GM19324 (cell line): ENCODE measurements around the gene SREK1.

Source experiments
- ATAC-seq: cut with Tn5 transposase; IDR thresholded peaks from one replicate; pipeline ENCODE4 v1.9.1; 2021; ENCODE audit warnings: mild to moderate bottlenecking, moderate library complexity; ENCODE audit not compliant: unreplicated experiment, low FRiP score

Gene SREK1

GRCh38 chr5:66161356-66161755, 17.3 kb downstream of the SREK1 start:
- ATAC-seq, result no peak

GRCh38 chr5:66164044-66164790, 20.1 kb downstream of the SREK1 start:
- ATAC-seq, result no peak

- ATAC-seq, result no peak
Observed at GRCh38 chr5:66168226-66168625, 24.1 kb downstream of the SREK1 start.

GRCh38 chr5:66169534-66169933, 25.4 kb downstream of the SREK1 start:
- no peak for ATAC-seq

GRCh38 chr5:66170195-66170919, 26.3 kb downstream of the SREK1 start:
- ATAC-seq, result no peak

GRCh38 chr5:66171349-66172344, 27.5 kb downstream of the SREK1 start:
- no peak for ATAC-seq

GRCh38 chr5:66174338-66174737, 30.2 kb downstream of the SREK1 start:
- ATAC-seq, result no peak

GRCh38 chr5:66178799-66179198, 34.7 kb downstream of the SREK1 start:
- no peak for ATAC-seq

GRCh38 chr5:66179297-66180051, 35.4 kb downstream of the SREK1 start:
- no peak for ATAC-seq

GRCh38 chr5:66180282-66181155, 36.4 kb downstream of the SREK1 start:
- ATAC-seq, result no peak

GRCh38 chr5:66186108-66186507, 42.0 kb downstream of the SREK1 start:
- ATAC-seq, result no peak

- no peak for ATAC-seq
Observed at GRCh38 chr5:66193419-66193818, 49.3 kb downstream of the SREK1 start.

- ATAC-seq, result no peak
Observed at GRCh38 chr5:66197764-66198405, 53.8 kb downstream of the SREK1 start.

GRCh38 chr5:66198837-66199236, 54.7 kb downstream of the SREK1 start:
- no peak for ATAC-seq

GRCh38 chr5:66203531-66203930, 59.4 kb downstream of the SREK1 start:
- ATAC-seq, result no peak

- no peak for ATAC-seq
Observed at GRCh38 chr5:66206465-66206864, 62.4 kb downstream of the SREK1 start.

GRCh38 chr5:66207800-66208561, 63.9 kb downstream of the SREK1 start:
- ATAC-seq, result no peak

GRCh38 chr5:66209350-66209749, 65.2 kb downstream of the SREK1 start:
- ATAC-seq, result no peak
